AG04450 (cell line): Measurements from ENCODE around the gene IL1R2. TPM values are rescaled to one million over a fixed set of nuclear protein-coding genes. Genes with fewer than 3 reads are reported as not detected.

Experiments
- CTCF ChIA-PET: fragments of 300-600, 350-600 bp; formaldehyde crosslinking; extraction: SDS; loops from one replicate; lab custom pipeline; 2022; ENCODE audit warnings: antibody characterized with exemption, inconsistent platforms; lab: Charles Lee
- POLR2A ChIA-PET: fragments of 350-600 bp; formaldehyde crosslinking; extraction: SDS; loops from one replicate; lab custom pipeline; 2021; ENCODE audit warnings: antibody characterized with exemption, inconsistent platforms; lab: Yijun Ruan, JAX
- DNase-seq: peaks from one replicate; pipeline ENCODE4 v3.0.0-alpha.2; 2011; ENCODE audit warnings: low read depth, low spot score
- H3K27ac ChIP-seq: one replicate; pipeline ENCODE4 v1.5.1; 2012; ENCODE audit warnings: low read depth, low read length, control low read depth
- H3K27me3 ChIP-seq: one replicate; pipeline ENCODE4 v1.6.0; 2012; ENCODE audit warnings: low read length; ENCODE audit not compliant: control insufficient read depth, insufficient read depth
- H3K4me3 ChIP-seq: 2 replicates; pipeline ENCODE4 v1.5.1; 2011; ENCODE audit warnings: mild to moderate bottlenecking, low read depth, low read length, control low read depth
- H3K9me3 ChIP-seq: 2 replicates; pipeline ENCODE4 v1.5.1; 2012; ENCODE audit warnings: low read length; ENCODE audit not compliant: control insufficient read depth, insufficient read depth
- CTCF ChIP-seq: IDR thresholded peaks from 2 replicates; pipeline ENCODE4 v1.5.1; 2011; ENCODE audit warnings: low read depth, low read length, control low read depth, inconsistent platforms
- polyA plus RNA-seq: library from polyadenylated mRNA; depleted of rRNA; stranded (reverse); fragments of >200 nt; gene quantifications from 2 replicates; pipeline ENCODE4 v1.2.3, GENCODE V29; 2011

The IL1R2 gene
- polyA plus RNA-seq, 1 experiment, result 0.41 TPM

GRCh38 chr2:102057502-102058292, 65.9 kb downstream of the IL1R2 start:
- Histone ChIP-seq H3K27ac (no peak overlapping the region), H3K9me3 (no peaks in the 10 kb centered on the region), H3K4me3 (no peak overlapping the region), H3K27me3 (no peaks in the 10 kb centered on the region)
- no peak for TF ChIP-seq CTCF
- CTCF ChIA-PET, result interaction anchor here (0.6 to 1.4 kb wide), 3 partner anchors 9 to 37 kb away, joined by 4 to 12 read pairs (median 9); no protein-coding TSS in a partner anchor
- no peak for DNase-seq
- POLR2A ChIA-PET, result no interaction called here

GRCh38 chr2:102058293-102058833, 66.6 kb downstream of the IL1R2 start:
- ChIA-PET POLR2A (no interaction called here), CTCF (no interaction called here)
- Histone ChIP-seq H3K27ac (no peak overlapping the region), H3K4me3 (no peak overlapping the region), H3K27me3 (no peaks in the 10 kb centered on the region), H3K9me3 (no peaks in the 10 kb centered on the region)
- no peak for DNase-seq
- no peak for TF ChIP-seq CTCF

- TF ChIP-seq CTCF, result no peak
- no peak overlapping the region for H3K27ac ChIP-seq
- no peaks in the 10 kb centered on the region for H3K27me3 ChIP-seq
- POLR2A ChIA-PET, result interaction anchor here (0.7 kb wide), 1 partner anchor 30 kb away, joined by 3 read pairs; no protein-coding TSS in a partner anchor
- no peak for DNase-seq
- no peaks in the 10 kb centered on the region for H3K9me3 ChIP-seq
- H3K4me3 ChIP-seq, result no peak overlapping the region
- CTCF ChIA-PET, result no interaction called here
Measured at GRCh38 chr2:102059151-102059550, 67.4 kb downstream of the IL1R2 start.

GRCh38 chr2:102060047-102060446, 68.3 kb downstream of the IL1R2 start:
- ChIA-PET POLR2A (no interaction called here), CTCF (no interaction called here)
- no peak for DNase-seq
- Histone ChIP-seq H3K27me3 (no peaks in the 10 kb centered on the region), H3K27ac (no peak overlapping the region), H3K4me3 (no peak overlapping the region), H3K9me3 (no peaks in the 10 kb centered on the region)
- TF ChIP-seq CTCF, result no peak

- Histone ChIP-seq H3K9me3 (peaks cover 7% of the 10 kb centered on the region), H3K27me3 (no peaks in the 10 kb centered on the region), H3K4me3 (no peak overlapping the region), H3K27ac (no peak overlapping the region)
- TF ChIP-seq CTCF, result no peak
- no peak for DNase-seq
- ChIA-PET CTCF (interaction anchor here (0.7 kb wide), 1 partner anchor 81 kb away, joined by 3 read pairs; no protein-coding TSS in a partner anchor), POLR2A (no interaction called here)
Measured at GRCh38 chr2:102060792-102061191, 69.0 kb downstream of the IL1R2 start.
